ENCODE results near the gene PAGE2B.

DNA sequence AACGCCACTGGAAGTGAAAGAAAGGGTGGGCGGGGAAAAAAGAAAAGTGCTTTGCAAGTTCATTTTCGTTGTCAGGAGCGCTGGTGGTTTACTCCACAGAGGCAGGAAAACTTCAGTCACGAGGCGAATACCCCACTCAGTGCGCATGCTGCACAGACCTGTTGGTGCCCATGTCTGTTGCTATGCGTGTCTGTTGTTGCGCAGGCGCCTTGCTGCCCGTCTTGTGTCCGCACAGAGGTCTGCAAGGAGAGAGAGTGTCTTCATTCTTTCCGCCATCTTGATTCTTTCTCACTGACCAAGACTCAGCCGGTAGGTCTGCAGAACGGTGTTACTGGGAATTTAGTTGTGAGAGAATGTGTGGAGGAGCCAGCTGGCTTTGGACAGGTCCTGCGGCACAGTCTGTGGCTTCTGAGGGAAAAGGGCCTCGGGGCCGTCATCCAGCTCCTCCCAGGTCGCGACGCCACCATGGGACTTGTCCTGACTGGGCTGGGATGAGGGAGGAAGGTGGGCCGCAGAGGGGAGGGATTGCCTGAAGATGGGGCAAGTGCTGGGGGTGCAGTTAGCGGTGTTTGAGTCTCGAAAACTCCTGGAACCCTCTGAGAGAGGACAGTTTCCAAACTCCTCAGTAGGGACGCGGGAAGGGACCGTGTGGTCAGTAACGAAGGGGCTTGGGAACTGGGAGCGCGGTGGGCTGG lies 14.1 kb downstream of the PAGE2B start, which contains the start of gene PAGE2:
- TF ChIP-seq POLR2A (IDR thresholded peaks at IDR 0.05; ENCODE audit: low read length) (no peak), GATA1 (IDR thresholded peaks at IDR 0.05; ENCODE audit: low read depth, low read length) (no peak)

All from erythroblast (primary cell).